Fibroblast of lung (primary cell): Measurements from ENCODE around the gene RNF38. TPM values are rescaled to one million over a fixed set of nuclear protein-coding genes. Genes with fewer than 3 reads are reported as not detected.
"Not testable (repeated sequence)": the region's sequence is repeated elsewhere in the genome, so short reads cannot be mapped to it uniquely, and the experiment has no call there.

Experiments
- DNase-seq, 2 donors: peaks; one replicate each; pipeline versions ENCODE4 v3.0.0 to v3.0.0-alpha.2; 2010; ENCODE audit warnings: low read depth in 2 of 2
- H2AFZ ChIP-seq: 2 replicates; pipeline ENCODE4 v1.5.1; 2012; ENCODE audit warnings: low read length, control low read depth, inconsistent platforms
- H3K27ac ChIP-seq: 2 replicates; pipeline ENCODE4 v1.5.1; 2011; ENCODE audit warnings: low read length, control low read depth; ENCODE audit not compliant: insufficient read depth
- H3K27me3 ChIP-seq: 2 replicates; pipeline ENCODE4 v1.5.1; 2011; ENCODE audit warnings: mild to moderate bottlenecking, low read length; ENCODE audit not compliant: control insufficient read depth, insufficient read depth
- H3K36me3 ChIP-seq: 2 replicates; pipeline ENCODE4 v1.5.1; 2011; ENCODE audit warnings: low read length; ENCODE audit not compliant: control insufficient read depth, insufficient read depth
- H3K4me1 ChIP-seq: 2 replicates; pipeline ENCODE4 v1.5.1; 2011; ENCODE audit warnings: low read length; ENCODE audit not compliant: control insufficient read depth, insufficient read depth; ENCODE audit errors: extremely low read depth
- H3K4me2 ChIP-seq: 2 replicates; pipeline ENCODE4 v1.5.1; 2011; ENCODE audit warnings: low read length, control low read depth; ENCODE audit not compliant: insufficient read depth; ENCODE audit errors: extremely low read depth
- H3K4me3 ChIP-seq, 4 experiments: fragments of 200-600 bp in 1 of 4; sonication (generic) in 1 of 4; replicated peaks in 1 of 4; 2 replicates each; pipeline ENCODE4 v1.5.1; 2011 to 2016; ENCODE audit warnings: low read length in 4 of 4, low read depth in 3 of 4, mild to moderate bottlenecking in 3 of 4, control low read depth in 2 of 4, inconsistent platforms in 1 of 4, mixed read lengths in 1 of 4; ENCODE audit not compliant: insufficient read depth in 1 of 4; ENCODE audit errors: control extremely low read depth in 1 of 4
- H3K79me2 ChIP-seq: 2 replicates; pipeline ENCODE4 v1.5.1; 2012; ENCODE audit warnings: mild to moderate bottlenecking, low read length, inconsistent platforms; ENCODE audit not compliant: control insufficient read depth, insufficient read depth
- H3K9ac ChIP-seq: 2 replicates; pipeline ENCODE4 v1.5.1; 2011; ENCODE audit warnings: mild to moderate bottlenecking, low read length, control low read depth; ENCODE audit not compliant: insufficient read depth
- H3K9me3 ChIP-seq: 2 replicates; pipeline ENCODE4 v1.5.1; 2012; ENCODE audit warnings: low read depth, low read length; ENCODE audit not compliant: control insufficient read depth, insufficient read depth
- H4K20me1 ChIP-seq: 2 replicates; pipeline ENCODE4 v1.5.1; 2011; ENCODE audit warnings: low read length; ENCODE audit not compliant: control insufficient read depth, insufficient read depth; ENCODE audit errors: extremely low read depth
- CTCF ChIP-seq, 2 donors: IDR thresholded peaks in 1 of 2; conservative IDR thresholded peaks in 1 of 2; 1 replicate in 1 of 2; 2 replicates in 1 of 2; pipeline ENCODE4 v1.5.1; 2011 to 2012; ENCODE audit warnings: low read length in 2 of 2, control low read depth in 1 of 2, inconsistent platforms in 1 of 2, low read depth in 1 of 2, mild to moderate bottlenecking in 1 of 2
- EZH2 ChIP-seq: IDR thresholded peaks from 2 replicates; pipeline ENCODE4 v1.5.1; 2012; ENCODE audit warnings: low read length, control low read depth, mild to moderate bottlenecking; ENCODE audit errors: missing control alignments
- polyA plus RNA-seq, 2 donors: library from polyadenylated mRNA; depleted of rRNA in 1 of 2; stranded (reverse) in 1 of 2; unstranded in 1 of 2; fragments of >200 nt; gene quantifications; 2 replicates each; pipeline ENCODE4 v1.2.1, GENCODE V29; 2011 to 2012; ENCODE audit warnings: missing spikeins in 1 of 2
- total RNA-seq: library from RNA; depleted of rRNA; stranded (reverse); fragments of >200 nt; gene quantifications from 2 replicates; pipeline ENCODE4 v1.2.1, GENCODE V29; 2014

RNF38 gene
- total and polyA plus RNA-seq, 2 donors (not counting 1 experiment from before 2014, with no cell fraction given), result 8.9 to 18.8 TPM

- H3K4me1 ChIP-seq, result no peaks in the 10 kb centered on the region
- DNase-seq, result no peak
- H3K4me2 ChIP-seq, result no peak overlapping the region
- TF ChIP-seq EZH2, result no peak
- no peak for TF ChIP-seq CTCF (conservative IDR thresholded peaks at IDR 0.05 in 1 of 2, IDR thresholded peaks at IDR 0.05 in 1 of 2; ENCODE audit: low read depth in 1 of 2, low read length in 2 of 2)
- H3K27me3 ChIP-seq, result no peaks in the 10 kb centered on the region
- H3K9ac ChIP-seq, result no peak overlapping the region
- no peaks in the 10 kb centered on the region for H4K20me1 ChIP-seq
- no peak overlapping the region for H3K27ac ChIP-seq
- no peaks in the 10 kb centered on the region for H3K36me3 ChIP-seq
- H3K4me3 ChIP-seq, result no peak overlapping the region
- no peak overlapping the region for H2AFZ ChIP-seq
- no peaks in the 10 kb centered on the region for H3K9me3 ChIP-seq
- no peaks in the 10 kb centered on the region for H3K79me2 ChIP-seq
These were observed 77.6 kb downstream of the RNF38 start for GRCh38 chr9:36322462-36322861.

GRCh38 chr9:36321903-36322302, 78.2 kb downstream of the RNF38 start:
- not testable (repeated sequence) for H3K36me3 ChIP-seq, H3K4me1 ChIP-seq, H2AFZ ChIP-seq, H3K4me2 ChIP-seq, H3K9me3 ChIP-seq, DNase-seq, H3K9ac ChIP-seq, H3K27me3 ChIP-seq, H3K79me2 ChIP-seq, H4K20me1 ChIP-seq, H3K4me3 ChIP-seq, H3K27ac ChIP-seq

GRCh38 chr9:36320466-36320865, 79.6 kb downstream of the RNF38 start:
- Histone ChIP-seq H3K36me3 (no peaks in the 10 kb centered on the region), H3K4me3 (no peak overlapping the region), H3K27ac (no peak overlapping the region), H3K9ac (no peak overlapping the region), H3K79me2 (no peaks in the 10 kb centered on the region), H3K9me3 (no peaks in the 10 kb centered on the region), H3K27me3 (no peaks in the 10 kb centered on the region), H3K4me1 (no peaks in the 10 kb centered on the region), H4K20me1 (no peaks in the 10 kb centered on the region), H3K4me2 (no peak overlapping the region), H2AFZ (no peak overlapping the region)
- DNase-seq, result no peak
- TF ChIP-seq EZH2 (no peak), CTCF (conservative IDR thresholded peaks at IDR 0.05 in 1 of 2, IDR thresholded peaks at IDR 0.05 in 1 of 2; ENCODE audit: low read depth in 1 of 2, low read length in 2 of 2) (no peak)
